ENCODE data around the gene TAS1R2.
A peak's percentile ranks its signal among the peaks of the same experiment; 100 is the strongest.

Gene TAS1R2

DNA sequence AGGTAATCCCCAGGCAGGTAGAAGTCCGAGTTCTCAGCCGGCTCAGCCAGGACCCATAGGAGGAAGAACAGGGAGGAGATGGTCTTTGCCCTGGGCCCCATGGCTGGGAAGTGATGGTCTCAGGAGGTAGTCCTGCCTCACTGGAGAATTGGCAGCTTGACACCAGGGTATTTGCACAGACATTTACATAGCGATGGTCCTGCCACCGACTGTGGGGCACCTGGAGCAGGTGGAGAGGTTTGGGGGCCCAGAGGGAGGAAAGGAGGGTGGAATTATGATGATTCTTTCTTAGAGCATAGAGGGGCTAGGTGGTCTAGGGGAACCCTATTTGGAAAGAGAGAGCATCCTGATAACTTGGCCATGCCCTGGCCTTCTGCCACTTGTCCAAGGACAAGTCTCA, at the start of gene TAS1R2:
TAS1R2 (minus strand) TSS at position 101 of the 400 bp plus-strand sequence; CDS start at position 101, 0 bp downstream.
- no peak for DNase-seq (ENCODE audit: low spot score)
- in situ Hi-C loops (cut with MboI; ENCODE audit: low pct_unique_long_range_greater_than_20kb, low sequenced_read_pairs, unreplicated experiment): no loop called here
- TF ChIP-seq, protein P1, sequence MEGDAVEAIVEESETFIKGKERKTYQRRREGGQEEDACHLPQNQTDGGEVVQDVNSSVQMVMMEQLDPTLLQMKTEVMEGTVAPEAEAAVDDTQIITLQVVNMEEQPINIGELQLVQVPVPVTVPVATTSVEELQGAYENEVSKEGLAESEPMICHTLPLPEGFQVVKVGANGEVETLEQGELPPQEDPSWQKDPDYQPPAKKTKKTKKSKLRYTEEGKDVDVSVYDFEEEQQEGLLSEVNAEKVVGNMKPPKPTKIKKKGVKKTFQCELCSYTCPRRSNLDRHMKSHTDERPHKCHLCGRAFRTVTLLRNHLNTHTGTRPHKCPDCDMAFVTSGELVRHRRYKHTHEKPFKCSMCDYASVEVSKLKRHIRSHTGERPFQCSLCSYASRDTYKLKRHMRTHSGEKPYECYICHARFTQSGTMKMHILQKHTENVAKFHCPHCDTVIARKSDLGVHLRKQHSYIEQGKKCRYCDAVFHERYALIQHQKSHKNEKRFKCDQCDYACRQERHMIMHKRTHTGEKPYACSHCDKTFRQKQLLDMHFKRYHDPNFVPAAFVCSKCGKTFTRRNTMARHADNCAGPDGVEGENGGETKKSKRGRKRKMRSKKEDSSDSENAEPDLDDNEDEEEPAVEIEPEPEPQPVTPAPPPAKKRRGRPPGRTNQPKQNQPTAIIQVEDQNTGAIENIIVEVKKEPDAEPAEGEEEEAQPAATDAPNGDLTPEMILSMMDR (IDR thresholded peaks at IDR 0.05; ENCODE audit: extremely low read depth, insufficient read depth, missing control alignments): no peak

DNA sequence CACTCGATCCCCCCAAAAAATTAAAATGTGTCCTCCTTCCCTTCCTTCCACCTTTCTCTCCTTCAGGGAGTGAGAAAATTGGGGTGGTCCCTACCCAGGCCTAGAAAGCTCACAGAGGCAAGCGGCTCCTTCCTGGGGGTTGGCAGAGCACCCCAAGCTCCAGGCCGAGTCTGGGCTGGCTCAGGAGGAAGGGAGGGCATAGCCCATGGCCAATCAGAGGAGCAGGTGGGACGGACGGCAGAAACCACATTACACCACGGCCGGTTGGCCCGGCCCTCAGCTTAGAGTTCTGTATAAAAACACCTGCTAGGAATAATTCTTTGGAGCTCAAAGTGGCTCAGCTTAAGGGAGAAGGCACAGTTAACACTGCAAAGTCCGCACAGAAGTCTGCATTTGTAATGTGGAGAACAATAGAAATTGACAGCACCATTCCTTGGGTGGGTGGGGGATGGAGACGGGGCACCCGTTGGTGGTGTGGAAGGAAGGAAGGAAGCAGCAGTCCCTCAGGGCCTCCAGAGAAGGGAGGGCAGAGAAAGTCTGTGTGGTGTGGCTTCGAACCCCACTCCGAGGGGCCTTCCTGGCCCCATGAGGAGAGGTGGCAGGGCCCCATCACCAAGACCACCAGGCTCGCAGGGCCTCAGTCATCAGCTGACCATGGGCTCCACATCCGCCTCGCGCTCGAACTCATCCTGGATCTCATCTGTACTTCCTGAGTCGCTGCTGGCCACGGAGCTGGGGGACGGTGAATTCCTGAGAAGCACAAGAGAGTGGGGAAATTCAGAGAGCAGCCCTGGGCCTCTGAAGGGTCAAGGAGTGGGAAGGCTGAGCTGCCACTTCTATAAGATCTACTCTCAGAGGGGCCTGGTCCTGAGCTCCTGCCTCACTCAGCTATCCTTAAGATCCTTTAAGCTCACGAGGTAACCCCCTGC, 48.7 kb upstream of the TAS1R2 start:
- peak; percentile 51 for DNase-seq (ENCODE audit: low spot score)
- in situ Hi-C loops (cut with MboI; ENCODE audit: low pct_unique_long_range_greater_than_20kb, low sequenced_read_pairs, unreplicated experiment): loop anchor here (10.0 kb wide), 1 partner anchor 197 kb away; no protein-coding TSS in a partner anchor
- TF ChIP-seq, protein P1 (IDR thresholded peaks at IDR 0.05; ENCODE audit: extremely low read depth, insufficient read depth, missing control alignments): no peak

DNA sequence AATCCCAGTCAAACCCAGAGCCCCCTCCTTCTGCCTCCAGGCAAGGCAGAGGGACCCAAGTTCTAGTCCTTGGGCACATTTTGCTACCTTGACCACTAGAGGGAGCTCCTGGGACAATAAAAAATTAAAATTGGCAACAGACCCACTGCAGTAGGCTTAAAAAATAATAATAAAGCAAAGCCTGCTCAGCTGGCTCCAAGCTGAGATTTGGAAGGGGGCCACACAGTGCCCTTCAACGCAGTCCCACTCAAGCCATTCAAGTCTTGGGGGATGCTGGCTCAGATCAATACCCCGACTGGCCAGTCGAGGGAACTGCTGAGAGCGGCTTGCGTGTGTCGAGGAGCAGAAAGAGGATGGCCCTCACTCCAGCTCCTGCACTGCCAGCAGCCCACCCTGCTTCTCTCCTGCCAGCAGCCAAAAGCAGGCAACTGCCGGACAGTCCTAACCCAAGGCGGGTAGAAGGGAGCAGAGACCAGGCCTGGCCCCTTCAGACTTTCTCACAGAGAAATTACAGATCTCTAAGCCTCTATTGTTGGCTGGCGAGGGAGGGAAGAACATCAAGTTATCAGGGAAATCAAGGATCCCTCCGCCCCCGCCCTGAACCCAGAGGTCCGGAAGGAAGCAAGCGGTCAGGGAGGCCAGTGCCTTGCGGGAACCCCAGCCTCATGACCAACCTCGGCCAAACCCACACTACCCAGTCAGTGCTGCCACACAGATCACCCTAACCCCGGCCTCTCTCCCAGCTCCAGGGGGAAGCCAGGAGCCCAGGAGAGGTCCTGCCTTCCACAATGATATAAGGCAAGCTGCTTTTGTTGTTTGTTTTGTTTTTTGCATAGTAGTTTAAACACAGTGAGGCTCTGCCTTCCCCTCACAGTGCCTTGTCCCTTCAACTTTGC, 47.8 kb upstream of the TAS1R2 start:
- peak; percentile 74 for DNase-seq (ENCODE audit: low spot score)
- TF ChIP-seq, protein P1 (IDR thresholded peaks at IDR 0.05; ENCODE audit: extremely low read depth, insufficient read depth, missing control alignments): peak; percentile 77
- in situ Hi-C loops (cut with MboI; ENCODE audit: low pct_unique_long_range_greater_than_20kb, low sequenced_read_pairs, unreplicated experiment): loop anchor here (10.0 kb wide), 1 partner anchor 198 kb away; no protein-coding TSS in a partner anchor

DNA sequence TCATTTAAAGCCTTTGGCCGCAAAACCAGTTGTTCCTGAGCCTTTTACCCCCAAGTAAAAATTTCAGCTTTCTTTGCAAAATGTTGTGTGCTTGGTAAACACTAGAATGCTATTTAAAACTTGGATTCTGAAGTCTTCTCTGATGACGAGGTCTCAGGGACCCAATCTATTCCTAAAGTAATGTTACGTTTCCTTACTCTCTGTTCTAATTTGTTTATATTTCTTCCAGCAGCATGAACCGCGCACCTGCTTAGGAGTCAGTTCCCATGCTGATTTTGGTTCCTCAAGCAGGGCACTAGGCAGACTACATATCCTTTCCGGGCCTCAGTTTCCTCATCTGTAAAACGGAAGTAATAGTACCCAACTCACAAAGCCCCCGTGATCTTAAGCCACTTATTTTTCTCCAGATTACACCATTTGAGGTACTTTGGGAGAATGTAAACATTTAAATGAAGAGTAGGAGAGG, 43.9 kb upstream of the TAS1R2 start:
- in situ Hi-C loops (cut with MboI; ENCODE audit: low pct_unique_long_range_greater_than_20kb, low sequenced_read_pairs, unreplicated experiment): loop anchor here (10.0 kb wide), 1 partner anchor 201 kb away; no protein-coding TSS in a partner anchor
- no peak for DNase-seq (ENCODE audit: low spot score)
- TF ChIP-seq, protein P1 (IDR thresholded peaks at IDR 0.05; ENCODE audit: extremely low read depth, insufficient read depth, missing control alignments): no peak

DNA sequence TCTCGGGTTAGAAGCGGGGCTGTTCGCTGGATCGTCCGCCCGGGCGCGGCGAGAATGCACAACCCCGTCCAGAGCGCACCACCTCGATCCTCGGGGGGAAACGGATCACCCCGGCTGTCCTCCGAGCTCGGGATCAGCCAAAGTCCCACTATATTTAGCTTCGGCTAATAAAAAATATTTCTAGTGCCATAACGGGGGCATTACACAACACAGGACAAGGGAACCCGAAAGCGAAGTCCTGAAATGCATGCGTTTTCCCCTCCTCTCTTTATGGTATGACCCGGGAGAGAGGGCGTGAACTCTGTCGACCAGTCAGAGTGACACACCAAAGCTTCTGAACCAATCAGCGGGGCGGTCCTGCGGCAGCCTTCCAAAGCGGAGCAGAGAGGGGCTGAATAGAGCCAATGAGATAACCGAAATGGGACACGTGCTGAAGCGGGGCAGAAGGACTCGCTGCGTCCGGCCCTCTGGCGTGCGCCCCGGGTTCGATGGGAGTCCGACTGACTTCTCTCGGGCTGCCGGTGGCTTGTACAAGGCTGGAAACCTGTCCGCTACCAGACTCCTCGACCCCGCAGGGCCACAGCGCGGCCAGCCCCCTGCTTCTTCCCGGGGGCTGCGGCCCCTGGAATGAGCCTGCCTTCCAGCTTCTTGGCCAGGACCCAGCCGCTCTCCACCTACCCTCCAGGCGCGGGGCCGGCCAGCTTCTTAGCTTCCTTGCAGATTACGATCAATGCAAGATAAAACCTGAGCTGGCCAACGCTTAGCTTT, 43.2 kb upstream of the TAS1R2 start, which contains the start of gene ALDH4A1:
ALDH4A1 (minus strand) TSS at position 33 of the 768 bp plus-strand sequence; CDS start at position 1, 32 bp downstream.
- TF ChIP-seq, protein P1 (IDR thresholded peaks at IDR 0.05; ENCODE audit: extremely low read depth, insufficient read depth, missing control alignments): no peak
- peak; percentile 99 for DNase-seq (ENCODE audit: low spot score)
- in situ Hi-C loops (cut with MboI; ENCODE audit: low pct_unique_long_range_greater_than_20kb, low sequenced_read_pairs, unreplicated experiment): loop anchor here (10.0 kb wide), 1 partner anchor 202 kb away; no protein-coding TSS in a partner anchor
